Measurements from ENCODE around the gene CTSE. TPM values are rescaled to one million over a fixed set of nuclear protein-coding genes. Genes with fewer than 3 reads are reported as not detected.
A peak's percentile ranks its signal among the peaks of the same experiment; 100 is the strongest.

CTSE gene
- total RNA-seq, 2 donors from 2014 or later = 0.15 to 0.42 TPM

- Mint-ChIP-seq H3K27ac (no peak overlapping the region), H3K4me1 (peaks cover 6% of the 10 kb centered on the region), H3K4me3 (no peak overlapping the region), H3K36me3 (ENCODE audit: low read depth) (no peaks in the 10 kb centered on the region), H3K27me3 (ENCODE audit: insufficient read depth) (peaks cover 2% of the 10 kb centered on the region), H3K9me3 (no peaks in the 10 kb centered on the region)
- no peaks in the 10 kb centered on the region for H3K36me3 ChIP-seq (ENCODE audit: control insufficient read depth, insufficient read depth, low read length)
- H3K27ac ChIP-seq (ENCODE audit: low read depth, low read length) = no peak overlapping the region
- H3K9me3 ChIP-seq (ENCODE audit: control insufficient read depth, low read length) = no peaks in the 10 kb centered on the region
- 78 to 87% methylated on average over 8 to 17 of the region's 17 CpGs for WGBS, 2 experiments (ENCODE audit: insufficient coverage in 1 of 2, insufficient read length in 1 of 2)
- no peak overlapping the region for H3K4me3 ChIP-seq (ENCODE audit: low read length)
- no peaks in the 10 kb centered on the region for H3K4me1 ChIP-seq (ENCODE audit: control insufficient read depth, insufficient read depth, low read length)
- DNase-seq = peak; percentile 73
- TF ChIP-seq CTCF (conservative IDR thresholded peaks at IDR 0.05) = no peak
- H3K9ac ChIP-seq (ENCODE audit: extremely low read depth, low read length, poor library complexity, severe bottlenecking) = no peak overlapping the region
- no peaks in the 10 kb centered on the region for H3K27me3 ChIP-seq (ENCODE audit: control insufficient read depth, insufficient read depth, low read length, poor library complexity, severe bottlenecking)
Measured at GRCh38 chr1:206012086-206012859, 11.4 kb downstream of the CTSE start.

- H3K27ac Mint-ChIP-seq = no peak overlapping the region
- no peaks in the 10 kb centered on the region for H3K27me3 ChIP-seq (ENCODE audit: control insufficient read depth, insufficient read depth, low read length, poor library complexity, severe bottlenecking)
Measured at GRCh38 chr1:206011057-206011456, 12.6 kb downstream of the CTSE start.

GRCh38 chr1:206010060-206010459 lies 13.6 kb downstream of the CTSE start:
- H3K9me3 Mint-ChIP-seq = no peaks in the 10 kb centered on the region
- H3K9ac ChIP-seq (ENCODE audit: extremely low read depth, low read length, poor library complexity, severe bottlenecking) = no peak overlapping the region
- H3K4me3 Mint-ChIP-seq = no peak overlapping the region
- TF ChIP-seq CTCF (conservative IDR thresholded peaks at IDR 0.05) = no peak
- peak overlapping the region; percentile 49 for H3K27ac ChIP-seq (ENCODE audit: low read depth, low read length)
- H3K9me3 ChIP-seq (ENCODE audit: control insufficient read depth, low read length) = no peaks in the 10 kb centered on the region
- H3K4me1 Mint-ChIP-seq = peaks cover 6% of the 10 kb centered on the region
- H3K4me3 ChIP-seq (ENCODE audit: low read length) = no peak overlapping the region
- no peaks in the 10 kb centered on the region for H3K27me3 ChIP-seq (ENCODE audit: control insufficient read depth, insufficient read depth, low read length, poor library complexity, severe bottlenecking)
- no peaks in the 10 kb centered on the region for H3K36me3 Mint-ChIP-seq (ENCODE audit: low read depth)
- no peaks in the 10 kb centered on the region for H3K4me1 ChIP-seq (ENCODE audit: control insufficient read depth, insufficient read depth, low read length)
- peaks cover 2% of the 10 kb centered on the region for H3K27me3 Mint-ChIP-seq (ENCODE audit: insufficient read depth)
- H3K36me3 ChIP-seq (ENCODE audit: control insufficient read depth, insufficient read depth, low read length) = no peaks in the 10 kb centered on the region
- H3K27ac Mint-ChIP-seq = no peak overlapping the region
- 70 to 86% methylated on average over 2 to 5 of the region's 5 CpGs for WGBS, 2 experiments (ENCODE audit: insufficient coverage in 1 of 2, insufficient read length in 1 of 2)
- no peak for DNase-seq

More at GRCh38 chr1:206011057-206011456, 12.6 kb downstream of the CTSE start:
- no peaks in the 10 kb centered on the region for H3K36me3 Mint-ChIP-seq (ENCODE audit: low read depth)
- WGBS, 2 experiments (ENCODE audit: insufficient coverage in 1 of 2, insufficient read length in 1 of 2) = 93 to 100% methylated on average over 6 to 8 of the region's 8 CpGs
- Histone ChIP-seq H3K27ac (ENCODE audit: low read depth, low read length) (no peak overlapping the region), H3K36me3 (ENCODE audit: control insufficient read depth, insufficient read depth, low read length) (no peaks in the 10 kb centered on the region), H3K4me3 (ENCODE audit: low read length) (no peak overlapping the region), H3K4me1 (ENCODE audit: control insufficient read depth, insufficient read depth, low read length) (no peaks in the 10 kb centered on the region), H3K9me3 (ENCODE audit: control insufficient read depth, low read length) (no peaks in the 10 kb centered on the region), H3K9ac (ENCODE audit: extremely low read depth, low read length, poor library complexity, severe bottlenecking) (no peak overlapping the region)
- no peaks in the 10 kb centered on the region for H3K9me3 Mint-ChIP-seq
- TF ChIP-seq CTCF (conservative IDR thresholded peaks at IDR 0.05) = no peak
- peaks cover 6% of the 10 kb centered on the region for H3K4me1 Mint-ChIP-seq
- no peak for DNase-seq
- no peak overlapping the region for H3K4me3 Mint-ChIP-seq
- H3K27me3 Mint-ChIP-seq (ENCODE audit: insufficient read depth) = peaks cover 2% of the 10 kb centered on the region
